K562 (cell line): ENCODE measurements around the gene TMIGD2. TPM values are rescaled to one million over a fixed set of nuclear protein-coding genes. Genes with fewer than 3 reads are reported as not detected.

Source experiments
- HMG20B ChIP-seq: fragments of 250-450 bp; sonication (Bioruptor Pico); IDR thresholded peaks from 2 replicates; pipeline ENCODE4 v1.5.0; 2021; ENCODE audit warnings: mild to moderate bottlenecking
- MEIS2 ChIP-seq: fragments of 450-650 bp; IDR thresholded peaks from 2 replicates; pipeline ENCODE4 v1.6.1; 2014; ENCODE audit warnings: mild to moderate bottlenecking; ENCODE audit not compliant: partially characterized antibody
- MNT ChIP-seq, 2 experiments: fragments of 450-650 bp; conservative IDR thresholded peaks; 2 replicates each; pipeline ENCODE4 v1.6.1; 2017; ENCODE audit warnings: mild to moderate bottlenecking in 2 of 2, moderate library complexity in 2 of 2
- MTA1 ChIP-seq: fragments of 450-650 bp; IDR thresholded peaks from 2 replicates; pipeline ENCODE4 v1.6.1; 2017; ENCODE audit warnings: borderline replicate concordance
- ZBTB8A ChIP-seq: fragments of 450-650 bp; IDR thresholded peaks from 2 replicates; pipeline ENCODE4 v1.6.1; 2018; ENCODE audit warnings: mild to moderate bottlenecking, moderate library complexity; ENCODE audit not compliant: partially characterized antibody
- polyA plus RNA-seq, 8 experiments: library from polyadenylated mRNA; depleted of rRNA in 4 of 8; stranded (reverse) in 5 of 8; unstranded in 3 of 8; fragments of >200 nt; fragmentation: Nextera tagmentation in 2 of 8; fragmentation: Illumina TruSeq in 1 of 8; extraction: Ambion mirVana in 2 of 8; extraction: Trizol in 1 of 8; gene quantifications; 2 replicates each; pipeline versions ENCODE4 v1.2.1 to v1.2.3, GENCODE V29; 2011 to 2014; ENCODE audit warnings: inconsistent platforms in 1 of 8, missing spikeins in 1 of 8
- total RNA-seq, 7 experiments: library from RNA; depleted of rRNA in 6 of 7; stranded (reverse); fragments of >200 nt in 6 of 7; fragmentation: Illumina TruSeq in 2 of 7; extraction: Trizol in 2 of 7; gene quantifications; 2 replicates each; pipeline versions ENCODE4 v1.2.1 to v1.2.3, GENCODE V29; 2011 to 2021; ENCODE audit warnings: low replicate concordance in 1 of 7
- TF ChIP-seq, protein P1 (sequence below): fragments of 450-650 bp; IDR thresholded peaks from 2 replicates; pipeline ENCODE4 v1.6.1; 2016; ENCODE audit warnings: missing biosample characterization, missing genetic modification characterization
- TF ChIP-seq, protein P2 (sequence below): fragments of 250-450 bp; sonication (Bioruptor Pico); IDR thresholded peaks from 2 replicates; pipeline ENCODE4 v1.8.0; 2021; ENCODE audit warnings: borderline replicate concordance, mild to moderate bottlenecking, moderate library complexity; ENCODE audit not compliant: poor library complexity, severe bottlenecking
- TF ChIP-seq, protein P3 (sequence below): sonication (generic); formaldehyde crosslinking; IDR thresholded peaks from 2 replicates; pipeline ENCODE4 v1.8.1; 2023; ENCODE audit warnings: missing genetic modification reagents, mild to moderate bottlenecking, borderline replicate concordance
- TF ChIP-seq, protein P4 (sequence below): fragments of 450-650 bp; IDR thresholded peaks from 2 replicates; pipeline ENCODE4 v1.6.1; 2014; ENCODE audit warnings: low read depth, mild to moderate bottlenecking, moderate library complexity, borderline replicate concordance
- TF ChIP-seq, protein P5 (sequence below): fragments of 150-350 bp; IDR thresholded peaks from 2 replicates; pipeline ENCODE4 v1.6.1; 2014; ENCODE audit warnings: low read depth, mild to moderate bottlenecking, low read length, borderline replicate concordance

The TMIGD2 gene
- total and polyA plus RNA-seq, 9 of the 15 experiments (the other 6 are each of a cell fraction or from before 2014, with no cell fraction given): not detected

GRCh38 chr19:4246767-4247593, 55.2 kb downstream of the TMIGD2 start, which contains the start of gene YJU2 (continued):
- TF ChIP-seq, protein P1, sequence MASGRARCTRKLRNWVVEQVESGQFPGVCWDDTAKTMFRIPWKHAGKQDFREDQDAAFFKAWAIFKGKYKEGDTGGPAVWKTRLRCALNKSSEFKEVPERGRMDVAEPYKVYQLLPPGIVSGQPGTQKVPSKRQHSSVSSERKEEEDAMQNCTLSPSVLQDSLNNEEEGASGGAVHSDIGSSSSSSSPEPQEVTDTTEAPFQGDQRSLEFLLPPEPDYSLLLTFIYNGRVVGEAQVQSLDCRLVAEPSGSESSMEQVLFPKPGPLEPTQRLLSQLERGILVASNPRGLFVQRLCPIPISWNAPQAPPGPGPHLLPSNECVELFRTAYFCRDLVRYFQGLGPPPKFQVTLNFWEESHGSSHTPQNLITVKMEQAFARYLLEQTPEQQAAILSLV: no peak
- TF ChIP-seq, protein P2, sequence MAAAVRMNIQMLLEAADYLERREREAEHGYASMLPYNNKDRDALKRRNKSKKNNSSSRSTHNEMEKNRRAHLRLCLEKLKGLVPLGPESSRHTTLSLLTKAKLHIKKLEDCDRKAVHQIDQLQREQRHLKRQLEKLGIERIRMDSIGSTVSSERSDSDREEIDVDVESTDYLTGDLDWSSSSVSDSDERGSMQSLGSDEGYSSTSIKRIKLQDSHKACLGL (CRISPR knock-in tag): no peak
- TF ChIP-seq HMG20B (CRISPR knock-in tag) (no peak), MEIS2 (no peak), ZBTB8A (no peak), MNT (conservative IDR thresholded peaks at IDR 0.05) (peak; percentile 94 to 97), MTA1 (no peak; the same call in 1 of the 2 replicates)
- TF ChIP-seq, protein P3, sequence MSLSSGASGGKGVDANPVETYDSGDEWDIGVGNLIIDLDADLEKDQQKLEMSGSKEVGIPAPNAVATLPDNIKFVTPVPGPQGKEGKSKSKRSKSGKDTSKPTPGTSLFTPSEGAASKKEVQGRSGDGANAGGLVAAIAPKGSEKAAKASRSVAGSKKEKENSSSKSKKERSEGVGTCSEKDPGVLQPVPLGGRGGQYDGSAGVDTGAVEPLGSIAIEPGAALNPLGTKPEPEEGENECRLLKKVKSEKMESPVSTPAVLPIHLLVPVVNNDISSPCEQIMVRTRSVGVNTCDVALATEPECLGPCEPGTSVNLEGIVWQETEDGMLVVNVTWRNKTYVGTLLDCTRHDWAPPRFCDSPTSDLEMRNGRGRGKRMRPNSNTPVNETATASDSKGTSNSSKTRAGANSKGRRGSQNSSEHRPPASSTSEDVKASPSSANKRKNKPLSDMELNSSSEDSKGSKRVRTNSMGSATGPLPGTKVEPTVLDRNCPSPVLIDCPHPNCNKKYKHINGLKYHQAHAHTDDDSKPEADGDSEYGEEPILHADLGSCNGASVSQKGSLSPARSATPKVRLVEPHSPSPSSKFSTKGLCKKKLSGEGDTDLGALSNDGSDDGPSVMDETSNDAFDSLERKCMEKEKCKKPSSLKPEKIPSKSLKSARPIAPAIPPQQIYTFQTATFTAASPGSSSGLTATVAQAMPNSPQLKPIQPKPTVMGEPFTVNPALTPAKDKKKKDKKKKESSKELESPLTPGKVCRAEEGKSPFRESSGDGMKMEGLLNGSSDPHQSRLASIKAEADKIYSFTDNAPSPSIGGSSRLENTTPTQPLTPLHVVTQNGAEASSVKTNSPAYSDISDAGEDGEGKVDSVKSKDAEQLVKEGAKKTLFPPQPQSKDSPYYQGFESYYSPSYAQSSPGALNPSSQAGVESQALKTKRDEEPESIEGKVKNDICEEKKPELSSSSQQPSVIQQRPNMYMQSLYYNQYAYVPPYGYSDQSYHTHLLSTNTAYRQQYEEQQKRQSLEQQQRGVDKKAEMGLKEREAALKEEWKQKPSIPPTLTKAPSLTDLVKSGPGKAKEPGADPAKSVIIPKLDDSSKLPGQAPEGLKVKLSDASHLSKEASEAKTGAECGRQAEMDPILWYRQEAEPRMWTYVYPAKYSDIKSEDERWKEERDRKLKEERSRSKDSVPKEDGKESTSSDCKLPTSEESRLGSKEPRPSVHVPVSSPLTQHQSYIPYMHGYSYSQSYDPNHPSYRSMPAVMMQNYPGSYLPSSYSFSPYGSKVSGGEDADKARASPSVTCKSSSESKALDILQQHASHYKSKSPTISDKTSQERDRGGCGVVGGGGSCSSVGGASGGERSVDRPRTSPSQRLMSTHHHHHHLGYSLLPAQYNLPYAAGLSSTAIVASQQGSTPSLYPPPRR (CRISPR knock-in tag): no peak
- TF ChIP-seq, protein P4, sequence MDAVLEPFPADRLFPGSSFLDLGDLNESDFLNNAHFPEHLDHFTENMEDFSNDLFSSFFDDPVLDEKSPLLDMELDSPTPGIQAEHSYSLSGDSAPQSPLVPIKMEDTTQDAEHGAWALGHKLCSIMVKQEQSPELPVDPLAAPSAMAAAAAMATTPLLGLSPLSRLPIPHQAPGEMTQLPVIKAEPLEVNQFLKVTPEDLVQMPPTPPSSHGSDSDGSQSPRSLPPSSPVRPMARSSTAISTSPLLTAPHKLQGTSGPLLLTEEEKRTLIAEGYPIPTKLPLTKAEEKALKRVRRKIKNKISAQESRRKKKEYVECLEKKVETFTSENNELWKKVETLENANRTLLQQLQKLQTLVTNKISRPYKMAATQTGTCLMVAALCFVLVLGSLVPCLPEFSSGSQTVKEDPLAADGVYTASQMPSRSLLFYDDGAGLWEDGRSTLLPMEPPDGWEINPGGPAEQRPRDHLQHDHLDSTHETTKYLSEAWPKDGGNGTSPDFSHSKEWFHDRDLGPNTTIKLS: peak; percentile 97
- TF ChIP-seq, protein P5, sequence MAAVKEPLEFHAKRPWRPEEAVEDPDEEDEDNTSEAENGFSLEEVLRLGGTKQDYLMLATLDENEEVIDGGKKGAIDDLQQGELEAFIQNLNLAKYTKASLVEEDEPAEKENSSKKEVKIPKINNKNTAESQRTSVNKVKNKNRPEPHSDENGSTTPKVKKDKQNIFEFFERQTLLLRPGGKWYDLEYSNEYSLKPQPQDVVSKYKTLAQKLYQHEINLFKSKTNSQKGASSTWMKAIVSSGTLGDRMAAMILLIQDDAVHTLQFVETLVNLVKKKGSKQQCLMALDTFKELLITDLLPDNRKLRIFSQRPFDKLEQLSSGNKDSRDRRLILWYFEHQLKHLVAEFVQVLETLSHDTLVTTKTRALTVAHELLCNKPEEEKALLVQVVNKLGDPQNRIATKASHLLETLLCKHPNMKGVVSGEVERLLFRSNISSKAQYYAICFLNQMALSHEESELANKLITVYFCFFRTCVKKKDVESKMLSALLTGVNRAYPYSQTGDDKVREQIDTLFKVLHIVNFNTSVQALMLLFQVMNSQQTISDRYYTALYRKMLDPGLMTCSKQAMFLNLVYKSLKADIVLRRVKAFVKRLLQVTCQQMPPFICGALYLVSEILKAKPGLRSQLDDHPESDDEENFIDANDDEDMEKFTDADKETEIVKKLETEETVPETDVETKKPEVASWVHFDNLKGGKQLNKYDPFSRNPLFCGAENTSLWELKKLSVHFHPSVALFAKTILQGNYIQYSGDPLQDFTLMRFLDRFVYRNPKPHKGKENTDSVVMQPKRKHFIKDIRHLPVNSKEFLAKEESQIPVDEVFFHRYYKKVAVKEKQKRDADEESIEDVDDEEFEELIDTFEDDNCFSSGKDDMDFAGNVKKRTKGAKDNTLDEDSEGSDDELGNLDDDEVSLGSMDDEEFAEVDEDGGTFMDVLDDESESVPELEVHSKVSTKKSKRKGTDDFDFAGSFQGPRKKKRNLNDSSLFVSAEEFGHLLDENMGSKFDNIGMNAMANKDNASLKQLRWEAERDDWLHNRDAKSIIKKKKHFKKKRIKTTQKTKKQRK: peak; percentile 68; the same call in 1 of the 2 replicates
